ENCODE results near the gene MPV17L.
A peak's percentile ranks its signal among the peaks of the same experiment; 100 is the strongest.
"Not testable (repeated sequence)": the region's sequence is repeated elsewhere in the genome, so short reads cannot be mapped to it uniquely, and the experiment has no call there.

The MPV17L gene

DNA sequence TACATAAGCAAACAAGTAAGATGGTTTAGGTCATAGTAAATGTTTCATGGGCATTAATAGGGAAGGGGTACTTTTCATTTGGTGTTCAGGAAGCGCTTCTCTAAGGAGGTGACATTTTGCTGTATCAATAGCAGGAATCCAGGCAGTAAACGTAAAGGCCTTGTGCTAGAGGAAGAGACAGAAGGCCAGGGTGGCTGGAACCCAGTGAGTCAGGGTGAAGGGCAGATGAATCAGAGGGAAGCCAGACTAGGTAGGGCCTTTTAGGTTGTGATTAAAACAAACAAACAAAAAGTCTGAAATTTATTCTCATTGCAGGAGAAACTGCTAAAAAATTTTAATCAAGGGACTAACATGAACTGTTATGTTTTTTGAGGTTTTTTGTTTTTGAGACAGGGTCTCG, 45.3 kb downstream of the MPV17L start:
- H3K4me3 ChIP-seq (ENCODE audit: low read length): no peak overlapping the region
- peak; percentile 60 for DNase-seq (ENCODE audit: low read depth)
- TF ChIP-seq, protein P1, sequence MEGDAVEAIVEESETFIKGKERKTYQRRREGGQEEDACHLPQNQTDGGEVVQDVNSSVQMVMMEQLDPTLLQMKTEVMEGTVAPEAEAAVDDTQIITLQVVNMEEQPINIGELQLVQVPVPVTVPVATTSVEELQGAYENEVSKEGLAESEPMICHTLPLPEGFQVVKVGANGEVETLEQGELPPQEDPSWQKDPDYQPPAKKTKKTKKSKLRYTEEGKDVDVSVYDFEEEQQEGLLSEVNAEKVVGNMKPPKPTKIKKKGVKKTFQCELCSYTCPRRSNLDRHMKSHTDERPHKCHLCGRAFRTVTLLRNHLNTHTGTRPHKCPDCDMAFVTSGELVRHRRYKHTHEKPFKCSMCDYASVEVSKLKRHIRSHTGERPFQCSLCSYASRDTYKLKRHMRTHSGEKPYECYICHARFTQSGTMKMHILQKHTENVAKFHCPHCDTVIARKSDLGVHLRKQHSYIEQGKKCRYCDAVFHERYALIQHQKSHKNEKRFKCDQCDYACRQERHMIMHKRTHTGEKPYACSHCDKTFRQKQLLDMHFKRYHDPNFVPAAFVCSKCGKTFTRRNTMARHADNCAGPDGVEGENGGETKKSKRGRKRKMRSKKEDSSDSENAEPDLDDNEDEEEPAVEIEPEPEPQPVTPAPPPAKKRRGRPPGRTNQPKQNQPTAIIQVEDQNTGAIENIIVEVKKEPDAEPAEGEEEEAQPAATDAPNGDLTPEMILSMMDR (conservative IDR thresholded peaks at IDR 0.05; ENCODE audit: low read length): no peak

DNA sequence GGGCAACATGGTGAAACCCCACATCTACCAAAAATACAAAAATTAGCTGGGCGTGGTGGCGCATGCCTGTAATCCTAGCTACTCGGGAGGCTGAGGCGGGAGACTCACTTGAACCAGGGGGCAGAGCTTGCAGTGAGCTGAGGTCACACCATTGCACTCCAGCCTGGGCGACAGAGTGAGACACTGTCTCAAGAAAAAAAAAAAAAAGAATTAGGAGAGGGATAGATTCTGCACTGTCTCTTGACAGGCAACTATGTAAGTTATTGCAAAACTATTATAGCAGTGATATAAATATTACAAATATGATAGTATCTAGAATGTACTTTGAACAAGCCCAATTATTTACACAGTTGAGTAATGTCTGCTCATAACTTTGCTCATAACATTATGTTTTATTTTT, 46.6 kb downstream of the MPV17L start:
- DNase-seq (ENCODE audit: low read depth); H3K4me3 ChIP-seq (ENCODE audit: low read length): not testable (repeated sequence)

DNA sequence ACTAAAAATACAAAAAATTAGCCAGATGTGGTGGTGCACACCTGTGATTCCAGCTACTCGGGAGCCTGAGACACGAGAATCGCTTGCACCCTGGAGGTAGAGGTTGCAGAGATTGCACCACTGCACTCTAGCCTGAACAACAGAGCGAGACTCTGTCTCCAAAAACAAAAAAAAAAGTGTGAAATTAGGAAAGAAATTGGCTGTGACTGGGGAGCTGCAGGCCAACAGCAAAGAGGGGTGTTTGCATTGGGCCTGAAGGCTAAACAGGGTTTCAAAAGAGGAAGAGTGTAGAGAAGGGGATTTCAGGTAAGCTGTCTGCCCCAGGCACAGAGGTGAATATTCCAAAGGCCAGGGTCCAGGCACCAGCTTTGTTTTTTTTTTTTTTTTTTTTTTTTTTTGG, 48.2 kb downstream of the MPV17L start:
- DNase-seq (ENCODE audit: low read depth): no peak
- H3K4me3 ChIP-seq (ENCODE audit: low read length): no peak overlapping the region
- TF ChIP-seq, protein P1 (conservative IDR thresholded peaks at IDR 0.05; ENCODE audit: low read length): no peak

DNA sequence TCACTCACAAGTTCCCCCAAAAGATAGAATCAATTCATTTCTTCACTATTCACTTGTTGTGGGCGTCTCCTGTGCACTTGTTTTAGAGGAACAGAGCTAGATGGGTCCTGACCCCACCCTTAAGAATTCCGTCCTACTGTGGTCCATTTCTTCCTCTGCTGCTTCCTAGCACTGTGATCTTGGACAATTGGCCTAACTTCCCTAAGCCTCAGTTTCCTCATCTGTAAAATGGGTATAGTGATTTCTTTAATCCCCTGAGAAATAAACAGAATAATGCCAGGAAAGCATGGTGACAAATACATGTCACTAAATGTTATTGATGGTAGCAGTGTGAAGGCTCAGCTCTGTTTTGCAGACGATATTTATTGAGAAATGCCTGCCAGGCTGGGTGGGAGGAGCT, 48.7 kb downstream of the MPV17L start:
- H3K4me3 ChIP-seq (ENCODE audit: low read length): no peak overlapping the region
- no peak for DNase-seq (ENCODE audit: low read depth)
- TF ChIP-seq, protein P1 (conservative IDR thresholded peaks at IDR 0.05; ENCODE audit: low read length): no peak

DNA sequence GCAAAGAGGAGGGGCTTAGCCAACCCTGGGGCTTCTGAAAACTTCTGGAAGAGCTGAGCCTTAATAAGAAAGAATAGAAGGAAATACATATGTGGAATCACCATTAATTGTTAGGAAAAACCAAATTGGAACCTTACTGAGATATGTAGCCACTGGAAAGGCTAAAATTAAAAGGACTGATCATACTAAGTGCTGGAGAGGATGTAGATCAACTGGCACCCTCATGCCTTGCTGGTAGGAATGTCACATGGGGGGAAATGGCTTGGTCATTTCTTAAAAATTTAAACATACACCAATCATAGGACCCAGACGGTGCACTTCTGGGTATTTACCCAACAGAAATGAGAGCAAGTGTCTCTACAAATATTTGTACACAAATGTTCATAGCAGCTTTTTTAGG, 49.9 kb downstream of the MPV17L start:
- DNase-seq (ENCODE audit: low read depth): no peak
- TF ChIP-seq, protein P1 (conservative IDR thresholded peaks at IDR 0.05; ENCODE audit: low read length): no peak
- H3K4me3 ChIP-seq (ENCODE audit: low read length): no peak overlapping the region

DNA sequence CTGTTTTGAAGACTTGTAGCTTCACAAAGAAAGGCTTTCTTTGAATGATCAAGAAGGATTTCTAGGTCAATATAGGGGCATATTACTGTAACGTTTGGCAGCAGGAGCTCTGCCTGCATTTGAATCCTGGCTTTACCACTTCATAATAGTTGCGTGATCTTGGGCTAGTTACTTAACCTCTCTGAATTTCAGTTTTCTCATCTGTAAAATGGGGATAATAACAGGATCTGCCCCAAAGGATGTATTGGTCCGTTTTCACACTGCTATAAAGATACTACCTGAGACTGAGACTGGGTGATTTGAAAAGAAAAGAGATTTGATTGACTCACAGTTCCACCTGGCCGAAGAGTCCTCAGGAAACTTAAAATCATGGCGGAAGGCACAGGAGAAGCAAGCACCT, 51.3 kb downstream of the MPV17L start:
- no peak for DNase-seq (ENCODE audit: low read depth)
- no peak overlapping the region for H3K4me3 ChIP-seq (ENCODE audit: low read length)
- TF ChIP-seq, protein P1 (conservative IDR thresholded peaks at IDR 0.05; ENCODE audit: low read length): no peak

DNA sequence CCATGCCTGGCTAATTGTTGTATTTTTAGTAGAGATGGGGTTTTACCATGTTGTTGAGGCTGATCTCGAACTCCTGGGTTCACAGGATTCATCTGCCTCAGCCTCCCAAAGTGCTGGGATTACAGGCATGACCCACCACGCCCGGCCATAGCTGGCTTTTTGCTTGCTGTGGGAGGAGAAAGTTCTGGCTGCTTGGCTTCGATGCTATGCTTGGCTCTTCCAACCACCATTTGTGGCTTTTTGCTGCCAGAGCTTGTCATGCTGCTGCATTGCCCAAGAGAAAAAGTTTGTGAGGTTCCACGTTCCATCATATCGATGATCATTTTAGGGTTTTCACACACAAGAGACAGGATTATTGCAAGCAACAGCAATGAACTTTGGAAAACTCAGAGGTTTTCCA, 55.1 kb downstream of the MPV17L start:
- peak; percentile 74 for DNase-seq (ENCODE audit: low read depth)
- H3K4me3 ChIP-seq (ENCODE audit: low read length): no peak overlapping the region
- TF ChIP-seq, protein P1 (conservative IDR thresholded peaks at IDR 0.05; ENCODE audit: low read length): no peak

DNA sequence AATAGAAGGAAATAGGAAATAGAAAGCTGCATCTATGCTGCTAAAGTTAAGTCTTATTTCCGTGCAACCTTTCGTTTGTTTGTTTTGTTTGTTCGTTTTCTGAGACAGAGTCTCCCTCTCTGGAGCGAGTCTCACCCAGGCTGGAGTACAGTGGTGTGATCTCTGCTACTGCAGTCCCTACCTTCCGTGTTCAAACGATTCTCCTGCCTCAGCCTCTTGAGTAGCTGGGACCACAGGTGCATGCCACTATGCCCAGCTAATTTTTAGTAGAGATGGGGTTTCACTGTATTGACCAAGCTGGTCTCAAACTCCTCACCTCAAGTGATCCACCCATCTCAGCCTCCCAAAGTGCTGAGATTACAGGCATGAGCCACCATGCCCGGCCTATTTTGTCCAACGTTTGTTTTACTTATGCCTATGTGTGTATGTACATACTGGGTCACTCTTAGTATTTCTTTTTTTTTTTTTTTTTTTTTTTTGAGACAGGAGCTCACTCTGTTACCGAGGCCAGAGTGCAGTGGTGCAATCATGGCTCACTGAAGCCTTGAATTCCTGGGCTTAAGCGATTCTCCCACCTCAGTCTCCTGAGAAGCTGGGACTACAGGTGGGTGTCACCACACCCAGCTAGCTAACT, 55.7 kb downstream of the MPV17L start:
- DNase-seq (ENCODE audit: low read depth): no peak
- no peak overlapping the region for H3K4me3 ChIP-seq (ENCODE audit: low read length)
- TF ChIP-seq, protein P1 (conservative IDR thresholded peaks at IDR 0.05; ENCODE audit: low read length): no peak
